Activated CD4-positive, alpha-beta T cell treated with anti-CD3 and anti-CD28 coated beads, Interleukin-2, amount 10 ng/mL, durations not matched to agents 7 days and 5 days (primary cell): ENCODE data around the gene SYCE1L. TPM values are rescaled to one million over a fixed set of nuclear protein-coding genes. Genes with fewer than 3 reads are reported as not detected.
"Not testable (repeated sequence)": the region's sequence is repeated elsewhere in the genome, so short reads cannot be mapped to it uniquely, and the experiment has no call there.

Experiments used
- CTCF ChIA-PET: fragments of 350-600 bp; sonication (Branson Sonifier 250); formaldehyde crosslinking; loops from one replicate; lab custom pipeline; 2021; ENCODE audit warnings: antibody characterized with exemption; lab: Charles Lee
- POLR2A ChIA-PET: fragments of 350-600 bp; sonication (Branson Sonifier 250); formaldehyde crosslinking; loops from one replicate; lab custom pipeline; 2021; ENCODE audit warnings: antibody characterized with exemption; lab: Charles Lee
- DNase-seq: peaks from one replicate; pipeline ENCODE4 v3.0.0-alpha.2; 2020
- H3K27ac Mint-ChIP-seq: one replicate; pipeline ENCODE4 v1.8.0; 2021; ENCODE audit warnings: mild to moderate bottlenecking, moderate library complexity, mixed read lengths
- H3K27me3 Mint-ChIP-seq: one replicate; pipeline ENCODE4 v1.8.0; 2021; ENCODE audit warnings: mixed read lengths
- H3K36me3 Mint-ChIP-seq: one replicate; pipeline ENCODE4 v1.8.0; 2021; ENCODE audit warnings: low read depth, mixed read lengths
- H3K4me1 Mint-ChIP-seq: one replicate; pipeline ENCODE4 v1.8.0; 2021; ENCODE audit warnings: mixed read lengths
- H3K4me3 Mint-ChIP-seq: one replicate; pipeline ENCODE4 v1.8.0; 2021; ENCODE audit warnings: mild to moderate bottlenecking, moderate library complexity, mixed read lengths
- H3K9me3 Mint-ChIP-seq: one replicate; pipeline ENCODE4 v1.8.0; 2021; ENCODE audit warnings: mixed read lengths
- total RNA-seq, 2 experiments: library from RNA; stranded (reverse); gene quantifications; one replicate each; pipeline ENCODE4 v1.2.3, GENCODE V29; 2021

The SYCE1L gene
- total RNA-seq, 2 experiments from 2014 or later, result 6.6 to 11.1 TPM

- DNase-seq, result peak; percentile 90
- Mint-ChIP-seq H3K27ac (no peak overlapping the region), H3K9me3 (no peaks in the 10 kb centered on the region), H3K36me3 (no peaks in the 10 kb centered on the region), H3K4me1 (peaks cover 5% of the 10 kb centered on the region), H3K4me3 (peak overlapping the region; percentile 10), H3K27me3 (no peaks in the 10 kb centered on the region)
- ChIA-PET POLR2A (no interaction called here), CTCF (interaction anchor here (0.6 to 2.4 kb wide), 5 partner anchors 14 to 546 kb away, joined by 3 to 10 read pairs (median 4); no protein-coding TSS in a partner anchor)
These were observed 36.9 kb downstream of the SYCE1L start for GRCh38 chr16:77236063-77236511.

DNA sequence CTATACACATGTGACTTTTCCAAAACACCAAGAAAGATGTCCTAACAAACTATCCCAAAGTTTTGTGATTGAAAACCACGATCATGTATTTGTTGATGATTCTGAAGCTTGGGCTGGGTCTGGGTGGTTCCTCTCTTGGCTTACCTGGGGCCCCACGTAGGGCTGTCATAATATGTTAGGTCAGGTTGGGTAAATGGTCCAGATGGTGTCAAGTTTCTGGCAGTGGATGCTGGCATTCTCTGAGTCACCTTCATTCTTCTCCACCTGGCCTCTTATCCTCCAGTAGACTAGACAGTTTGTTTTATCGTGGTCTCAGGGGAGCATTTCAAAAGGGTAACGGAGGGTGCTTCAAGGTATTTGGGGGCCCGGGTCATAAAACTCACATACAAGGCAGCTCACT is 39.4 kb downstream of the SYCE1L start:
- Mint-ChIP-seq H3K27ac (no peak overlapping the region), H3K4me3 (no peak overlapping the region), H3K4me1 (peaks cover 5% of the 10 kb centered on the region), H3K27me3 (no peaks in the 10 kb centered on the region), H3K36me3 (no peaks in the 10 kb centered on the region), H3K9me3 (no peaks in the 10 kb centered on the region)
- POLR2A ChIA-PET, result no interaction called here
- no peak for DNase-seq
- CTCF ChIA-PET, result no interaction called here

DNA sequence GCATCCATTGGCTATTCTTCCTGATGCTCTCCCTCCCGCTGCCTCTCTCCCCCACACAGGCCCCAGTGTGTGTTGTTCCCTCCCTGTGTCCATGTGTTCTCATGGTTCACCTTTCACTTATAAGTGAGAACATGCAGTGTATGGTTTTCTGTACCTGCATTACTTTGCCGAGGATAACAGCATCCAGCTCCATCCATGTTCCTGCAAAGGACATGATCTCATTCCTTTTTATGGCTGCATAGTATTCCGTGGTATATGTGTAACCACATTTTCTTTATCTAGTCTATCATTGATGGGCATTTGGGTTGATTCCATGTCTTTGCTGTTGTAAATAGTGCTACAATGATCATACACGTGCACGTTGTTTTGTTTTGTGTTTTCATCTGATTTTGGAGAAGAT is 43.3 kb downstream of the SYCE1L start:
- H3K36me3 Mint-ChIP-seq, H3K4me3 Mint-ChIP-seq, CTCF ChIA-PET, H3K27ac Mint-ChIP-seq, H3K4me1 Mint-ChIP-seq, H3K9me3 Mint-ChIP-seq, POLR2A ChIA-PET, DNase-seq, H3K27me3 Mint-ChIP-seq: not testable (repeated sequence)

- CTCF ChIA-PET, result no interaction called here
- Mint-ChIP-seq H3K36me3 (no peaks in the 10 kb centered on the region), H3K4me3 (no peak overlapping the region), H3K4me1 (no peaks in the 10 kb centered on the region), H3K27me3 (no peaks in the 10 kb centered on the region), H3K9me3 (no peaks in the 10 kb centered on the region), H3K27ac (no peak overlapping the region)
- POLR2A ChIA-PET, result no interaction called here
- DNase-seq, result no peak
These were observed 46.9 kb downstream of the SYCE1L start for GRCh38 chr16:77246150-77246549.

DNA sequence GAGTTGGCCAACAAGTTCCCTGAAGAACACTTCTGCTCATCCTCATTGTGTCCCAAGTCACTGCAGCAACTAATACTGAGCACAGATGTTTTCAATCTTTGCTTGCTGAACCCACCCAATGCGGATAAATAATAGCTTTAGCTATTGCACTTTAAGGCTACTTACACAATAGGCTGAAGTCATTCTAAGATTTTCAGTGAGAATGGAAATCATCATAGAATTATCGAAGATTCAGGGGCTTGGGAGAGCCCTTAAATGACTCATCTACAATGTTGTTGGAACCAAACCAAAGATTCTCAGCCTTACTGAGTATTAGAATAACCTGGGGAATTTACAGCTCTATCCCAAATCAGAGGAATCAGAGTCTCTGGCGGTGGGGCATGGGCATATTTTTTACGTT is 51.2 kb downstream of the SYCE1L start:
- ChIA-PET POLR2A (no interaction called here), CTCF (no interaction called here)
- H3K27ac Mint-ChIP-seq, result no peak overlapping the region
- H3K36me3 Mint-ChIP-seq, result no peaks in the 10 kb centered on the region
- H3K4me1 Mint-ChIP-seq, result no peaks in the 10 kb centered on the region
- DNase-seq, result no peak
- no peaks in the 10 kb centered on the region for H3K9me3 Mint-ChIP-seq
- peaks cover 5% of the 10 kb centered on the region for H3K27me3 Mint-ChIP-seq
- no peak overlapping the region for H3K4me3 Mint-ChIP-seq

Other genes with a start within 250 kb of the SYCE1L start
- gene MON1B, start 8.2 kb upstream of the SYCE1L start, total RNA-seq, result 10 to 100 TPM; 62.8 to 70.7 TPM
- not detected for gene ADAMTS18, start 235.6 kb downstream of the SYCE1L start, total RNA-seq